NCI-H748 (cell line): ENCODE data around the gene SPACA7.
"Not testable (repeated sequence)": the region's sequence is repeated elsewhere in the genome, so short reads cannot be mapped to it uniquely, and the experiment has no call there.

Experiments used
- DNase-seq: peaks from one replicate; lab custom pipeline; 2025; ENCODE audit not compliant: unreplicated experiment; lab: John Stamatoyannopoulos, UW

Gene SPACA7

GRCh38 chr13:112349681-112350080 is 26.5 kb upstream of the SPACA7 start:
- no peak for DNase-seq

DNA sequence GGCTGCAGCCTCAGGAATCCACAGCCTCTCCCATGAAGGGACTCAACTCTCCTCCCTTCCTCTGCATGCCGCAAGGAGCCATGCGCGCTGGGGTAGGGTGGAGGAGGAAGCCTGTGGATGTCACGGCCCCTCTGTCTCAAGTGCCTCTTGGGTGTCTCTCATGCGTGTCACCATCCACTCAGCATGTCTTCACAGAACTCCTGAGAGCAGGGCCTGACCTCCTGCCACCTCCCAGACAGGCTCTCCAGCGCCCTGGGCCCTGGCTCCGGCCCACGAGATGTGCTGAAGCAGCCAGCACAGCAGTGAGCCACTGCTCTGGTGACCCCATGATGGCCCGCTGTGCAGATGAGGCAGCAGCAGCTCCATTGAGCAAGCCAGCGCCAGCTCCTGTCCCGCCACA is 25.9 kb upstream of the SPACA7 start:
- no peak for DNase-seq

DNA sequence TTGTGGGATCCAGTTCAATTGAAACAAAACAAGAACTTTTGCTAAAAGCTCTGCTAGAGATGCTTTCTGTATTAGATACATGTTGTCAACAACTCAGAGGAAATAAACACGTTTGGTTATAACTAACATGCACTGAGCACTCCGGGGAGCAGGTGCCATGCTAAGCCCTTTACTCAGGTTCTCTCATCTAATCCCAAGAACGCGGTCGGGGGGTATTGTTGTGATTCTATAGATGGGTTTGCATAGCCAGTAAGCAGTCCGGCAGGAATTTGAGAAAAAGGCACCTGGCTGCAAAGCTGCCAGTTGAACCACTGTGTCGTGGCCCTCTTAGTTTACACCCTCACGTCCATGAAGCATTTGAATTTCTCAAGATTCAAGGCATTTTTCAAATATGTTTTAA is 24.3 kb upstream of the SPACA7 start:
- no peak for DNase-seq

GRCh38 chr13:112353856-112354255 is 22.3 kb upstream of the SPACA7 start:
- DNase-seq = no peak

- DNase-seq = no peak
Observed at GRCh38 chr13:112354330-112355273, 21.6 kb upstream of the SPACA7 start.

- no peak for DNase-seq
Observed at GRCh38 chr13:112355274-112355838, 20.8 kb upstream of the SPACA7 start.

DNA sequence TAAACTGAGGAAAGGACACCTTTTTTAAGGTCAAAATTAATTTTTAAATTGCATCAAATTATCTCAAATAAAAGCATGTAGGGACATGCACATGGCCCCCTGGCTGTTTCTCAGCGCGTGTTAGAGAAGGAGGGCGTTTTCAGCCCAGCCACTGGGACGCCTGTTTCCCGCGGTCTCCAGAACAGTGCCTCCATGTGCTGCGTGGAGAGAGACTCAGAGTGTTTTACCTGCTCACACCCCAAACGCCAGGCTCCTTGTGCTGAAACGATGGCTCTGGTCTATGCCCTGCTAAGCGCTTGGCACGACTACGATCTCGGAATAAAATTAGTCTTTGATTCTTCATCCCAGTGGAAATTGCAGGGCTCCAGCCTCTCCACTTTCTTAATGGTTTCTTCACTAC is 20.0 kb upstream of the SPACA7 start:
- no peak for DNase-seq

DNA sequence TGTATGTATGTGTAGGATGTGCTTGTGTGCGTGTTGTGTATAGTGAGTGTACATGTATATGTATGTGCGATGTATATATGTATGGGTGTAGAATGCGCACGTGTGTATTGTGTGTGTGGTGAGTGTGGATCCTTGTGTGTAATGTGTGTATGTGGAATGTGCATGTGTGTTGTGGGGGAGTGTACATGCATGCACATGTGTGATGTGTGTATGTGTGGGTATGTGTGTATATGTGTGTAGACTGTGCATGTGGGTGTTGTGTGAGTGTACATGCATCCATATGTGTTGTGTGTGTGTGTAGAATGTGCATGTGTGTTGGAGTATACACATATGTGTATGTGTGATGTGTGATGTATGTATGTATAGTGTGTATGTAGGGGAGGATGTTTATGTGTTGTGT is 18.0 kb upstream of the SPACA7 start:
- no peak for DNase-seq

GRCh38 chr13:112362021-112362420 is 14.1 kb upstream of the SPACA7 start:
- DNase-seq = no peak

DNA sequence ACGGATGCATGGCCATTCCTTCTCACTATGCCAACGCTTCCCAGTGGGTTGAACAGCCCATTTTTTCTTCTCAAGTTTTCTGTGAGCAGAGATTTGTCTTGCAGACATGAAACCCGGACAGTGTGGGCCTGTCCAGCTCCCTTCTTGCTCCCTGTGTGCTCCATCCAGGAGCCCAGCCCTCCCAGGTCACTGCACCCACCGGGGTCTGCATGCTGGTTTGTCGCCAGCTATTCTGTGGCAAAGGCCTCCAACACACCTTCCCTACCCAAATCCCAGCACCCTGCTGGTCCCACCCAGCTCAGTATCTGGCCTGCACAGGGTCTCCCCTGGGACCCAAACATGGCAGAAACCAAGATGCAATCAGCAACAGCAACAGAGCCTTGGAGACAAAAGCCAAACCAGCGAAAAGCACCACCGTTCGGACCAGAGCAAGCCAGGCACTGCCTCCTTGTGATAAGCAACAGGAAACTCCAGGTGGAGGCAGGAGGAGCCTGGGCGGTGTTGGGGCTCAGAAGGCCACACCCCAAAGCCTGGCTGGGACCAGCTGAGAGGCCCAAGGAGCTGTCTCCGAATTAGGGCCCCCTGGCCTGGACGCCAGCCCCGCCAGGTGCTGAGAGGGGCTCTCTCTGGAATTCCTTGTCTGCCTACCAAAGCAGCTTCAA is 12.2 kb upstream of the SPACA7 start:
- DNase-seq = no peak

DNA sequence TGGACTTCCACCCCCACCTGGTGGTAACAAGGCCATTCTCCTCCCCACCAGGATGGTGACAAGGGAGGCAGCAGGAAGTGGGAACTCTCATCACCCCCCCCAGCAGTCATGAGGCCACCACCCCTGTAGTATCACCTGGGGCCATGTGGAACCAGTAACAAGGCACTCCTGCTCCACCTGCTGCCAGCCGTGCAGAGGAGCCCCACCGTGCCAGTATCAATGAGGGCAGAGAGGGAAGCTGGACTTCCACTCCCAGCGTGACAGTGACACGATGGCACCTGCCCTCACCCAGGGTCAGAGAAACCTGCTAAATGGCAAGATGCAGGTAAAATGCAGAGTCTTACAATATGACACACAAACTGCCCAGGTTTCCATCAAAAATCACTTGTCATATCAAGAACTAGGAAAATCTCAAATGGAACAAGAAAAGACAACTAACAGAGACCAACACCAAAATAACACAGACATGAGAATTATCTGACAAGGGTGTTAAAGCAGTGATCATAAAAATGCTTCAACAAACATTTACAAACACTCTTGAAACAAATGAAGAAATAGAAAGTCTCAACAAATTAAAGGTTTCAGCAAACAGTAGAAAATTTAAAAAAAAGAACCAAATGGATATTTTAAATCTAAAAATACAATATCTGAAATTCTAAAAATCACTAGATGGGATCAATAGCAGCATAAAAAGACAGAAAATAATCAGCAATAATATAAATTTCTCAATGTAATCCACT is 9.1 kb upstream of the SPACA7 start:
- no peak for DNase-seq

DNA sequence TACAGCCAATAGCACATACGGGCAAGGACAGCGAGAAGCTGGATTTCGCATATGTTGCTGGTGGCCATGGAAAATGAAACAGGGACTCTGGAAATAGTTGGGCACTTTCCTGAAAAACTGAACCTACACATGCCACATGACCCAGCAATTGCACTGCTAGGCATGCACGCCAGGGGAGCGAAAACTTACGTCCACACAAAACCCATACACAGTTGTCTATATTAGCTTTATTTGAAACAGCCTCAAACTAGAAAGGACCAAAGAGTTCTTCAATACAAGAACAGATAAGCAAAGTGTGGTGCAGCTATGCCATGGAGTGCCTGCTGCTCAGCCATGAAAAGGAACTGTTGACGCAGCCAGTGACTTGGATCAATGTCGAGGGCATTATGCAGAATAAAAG is 7.3 kb upstream of the SPACA7 start:
- DNase-seq = no peak

DNA sequence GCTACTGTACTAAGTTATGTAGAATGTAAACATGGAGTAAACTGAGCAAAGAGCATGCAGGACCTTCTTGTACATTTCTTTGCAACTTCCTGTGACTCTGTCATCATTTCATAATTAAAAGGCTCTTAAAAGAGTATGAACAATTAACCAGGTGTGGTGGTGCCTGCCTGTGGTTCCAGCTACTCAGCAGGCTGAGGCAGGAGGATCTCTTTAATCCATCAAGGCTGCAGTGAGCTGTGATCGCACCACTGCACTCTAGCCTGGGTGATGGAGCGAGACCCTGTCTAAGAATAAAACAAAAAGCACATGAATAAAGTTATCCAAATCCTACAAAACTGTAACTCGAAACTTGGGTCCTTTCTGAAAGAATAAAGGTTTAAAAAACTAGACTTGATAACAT is 5.8 kb upstream of the SPACA7 start:
- DNase-seq = no peak

- DNase-seq = no peak
Observed at GRCh38 chr13:112374271-112374670, 1.9 kb upstream of the SPACA7 start.

GRCh38 chr13:112391746-112392145 is 15.6 kb downstream of the SPACA7 start:
- no peak for DNase-seq

- DNase-seq = no peak
Observed at GRCh38 chr13:112392719-112393118, 16.6 kb downstream of the SPACA7 start.

DNA sequence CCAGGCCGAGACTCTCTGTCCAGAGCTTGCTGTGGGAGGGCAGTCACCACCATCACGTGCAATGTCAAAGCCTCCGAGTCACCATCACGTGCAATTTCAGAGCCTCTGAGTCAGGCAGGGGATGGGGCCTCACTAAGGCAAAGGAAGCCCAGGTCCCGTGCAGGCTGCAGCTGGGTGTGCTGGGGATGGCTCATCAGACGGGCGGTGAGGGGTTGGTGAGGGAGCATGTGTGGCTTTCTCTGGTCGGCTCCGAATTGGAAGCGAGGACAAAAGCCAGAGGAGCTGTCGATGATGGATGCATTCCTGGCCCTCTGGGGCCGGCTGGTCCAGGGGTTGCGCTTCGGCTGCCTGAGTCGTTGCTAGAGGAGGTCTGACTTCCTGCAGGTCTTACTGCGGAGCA is 18.9 kb downstream of the SPACA7 start:
- DNase-seq = not testable (repeated sequence)

DNA sequence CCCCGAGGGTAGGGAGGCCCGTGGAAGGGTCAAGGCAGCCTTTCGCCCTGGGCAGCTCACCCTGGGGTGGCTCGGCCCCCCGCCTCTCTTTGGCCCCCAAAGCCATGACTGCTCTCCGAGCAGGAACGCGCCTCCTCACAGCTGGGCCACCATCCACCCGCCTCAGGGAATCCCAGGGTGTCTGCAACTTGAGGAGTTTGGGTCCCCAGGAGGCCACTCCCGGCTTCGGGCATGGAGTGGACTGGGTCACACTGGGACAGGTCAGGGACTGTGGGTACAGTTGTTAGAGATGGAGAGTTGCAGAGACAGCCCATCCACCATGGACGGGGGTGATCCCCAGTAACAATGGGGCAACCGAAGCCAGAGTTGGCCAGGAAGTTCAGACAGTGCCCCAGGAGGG is 19.8 kb downstream of the SPACA7 start:
- not testable (repeated sequence) for DNase-seq

GRCh38 chr13:112397108-112397507 is 21.0 kb downstream of the SPACA7 start:
- no peak for DNase-seq

DNA sequence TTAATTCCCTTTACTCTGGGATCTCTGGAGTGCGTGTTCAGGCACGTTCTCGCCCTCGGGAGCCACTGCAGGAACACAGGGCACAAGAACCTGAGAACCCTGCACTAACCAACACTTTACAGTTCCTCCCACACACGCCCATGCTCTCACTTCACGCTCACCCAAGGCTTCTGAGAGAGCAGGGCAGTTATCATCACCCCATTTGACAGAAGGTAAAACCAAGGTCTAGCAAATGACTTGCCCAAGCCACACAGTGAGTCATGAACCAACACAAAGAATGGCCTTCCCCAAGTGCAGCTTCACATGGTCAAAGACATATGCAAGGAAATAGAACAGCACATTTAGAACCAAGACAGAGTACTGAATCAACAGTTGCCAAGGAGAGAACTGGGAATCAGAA is 22.2 kb downstream of the SPACA7 start:
- DNase-seq = not testable (repeated sequence)

- not testable (repeated sequence) for DNase-seq
Observed at GRCh38 chr13:112409828-112410227, 33.7 kb downstream of the SPACA7 start.
